K562 (cell line): ENCODE results near the gene SLC25A1. TPM values are rescaled to one million over a fixed set of nuclear protein-coding genes. Genes with fewer than 3 reads are reported as not detected.

Source experiments
- ATF7 ChIP-seq: fragments of 450-650 bp; IDR thresholded peaks from 2 replicates; pipeline ENCODE4 v1.7.1; 2014; ENCODE audit warnings: mild to moderate bottlenecking, moderate library complexity
- ELF1 ChIP-seq: fragments of 200-800 bp; sonication (Bioruptor generic); IDR thresholded peaks from 2 replicates; pipeline ENCODE4 v1.6.1; 2016; ENCODE audit warnings: missing genetic modification characterization, missing compliant biosample characterization
- GTF2E2 ChIP-seq: fragments of 200-800 bp; sonication (Bioruptor generic); IDR thresholded peaks from 2 replicates; pipeline ENCODE4 v1.6.1; 2016; ENCODE audit warnings: missing genetic modification characterization, missing compliant biosample characterization
- HSF4 ChIP-seq: fragments of 250-450 bp; sonication (Bioruptor Pico); IDR thresholded peaks from 2 replicates; pipeline ENCODE4 v2.1.2; 2022; ENCODE audit warnings: mild to moderate bottlenecking, moderate library complexity, borderline replicate concordance
- KAT8 ChIP-seq: fragments of 450-650 bp; IDR thresholded peaks from 2 replicates; pipeline ENCODE4 v1.6.1; 2016; ENCODE audit warnings: low read depth, mild to moderate bottlenecking
- KLF1 ChIP-seq: fragments of 450-650 bp; IDR thresholded peaks from 2 replicates; pipeline ENCODE4 v1.6.1; 2016; ENCODE audit warnings: missing genetic modification characterization, missing compliant biosample characterization
- NCOA4 ChIP-seq: fragments of 450-650 bp; IDR thresholded peaks from 2 replicates; pipeline ENCODE4 v1.6.1; 2018; ENCODE audit warnings: mild to moderate bottlenecking; ENCODE audit not compliant: partially characterized antibody
- TEAD4 ChIP-seq, 2 experiments: sonication (generic) in 1 of 2; formaldehyde crosslinking in 1 of 2; IDR thresholded peaks; 2 replicates each; pipeline versions ENCODE4 v1.6.1 to v1.8.0; 2012 to 2022; ENCODE audit warnings: borderline replicate concordance in 1 of 2, inconsistent platforms in 1 of 2, low read length in 1 of 2, mild to moderate bottlenecking in 1 of 2, missing genetic modification reagents in 1 of 2
- USF2 ChIP-seq: sonication (generic); formaldehyde crosslinking; IDR thresholded peaks from 2 replicates; pipeline ENCODE4 v1.5.0; 2020; ENCODE audit warnings: missing genetic modification reagents
- XRCC5 ChIP-seq: fragments of 200-400 bp; formaldehyde crosslinking; IDR thresholded peaks from 2 replicates; pipeline ENCODE4 v1.6.1; 2017; ENCODE audit warnings: low read depth, mild to moderate bottlenecking, low read length
- ZBTB40 ChIP-seq, 2 experiments: fragments of 450-650 bp in 1 of 2; sonication (generic) in 1 of 2; formaldehyde crosslinking in 1 of 2; IDR thresholded peaks; 2 replicates each; pipeline versions ENCODE4 v1.7.1 to v1.9.0; 2016 to 2022; ENCODE audit warnings: inconsistent platforms in 1 of 2, mild to moderate bottlenecking in 1 of 2, missing genetic modification reagents in 1 of 2
- ZC3H11A ChIP-seq: IDR thresholded peaks from 2 replicates; pipeline ENCODE4 v1.6.1; 2012; ENCODE audit warnings: low read depth, low read length, improper control_type of control experiment
- ZNF121 ChIP-seq: sonication (generic); formaldehyde crosslinking; conservative IDR thresholded peaks from 2 replicates; pipeline ENCODE4 v1.8.0; 2022; ENCODE audit warnings: missing genetic modification reagents
- ZNF639 ChIP-seq, 2 experiments: fragments of 200-800 bp in 1 of 2; sonication (Bioruptor generic) in 1 of 2; sonication (generic) in 1 of 2; formaldehyde crosslinking in 1 of 2; IDR thresholded peaks in 1 of 2; conservative IDR thresholded peaks in 1 of 2; 2 replicates each; pipeline versions ENCODE4 v1.5.0 to v1.6.1; 2016 to 2020; ENCODE audit warnings: missing compliant biosample characterization in 1 of 2, missing genetic modification characterization in 1 of 2, missing genetic modification reagents in 1 of 2
- ZNF644 ChIP-seq: fragments of 200-800 bp; sonication (Bioruptor generic); IDR thresholded peaks from 2 replicates; pipeline ENCODE4 v1.6.1; 2016; ENCODE audit warnings: low read depth, missing genetic modification characterization, missing compliant biosample characterization
- polyA plus RNA-seq, 8 experiments: library from polyadenylated mRNA; depleted of rRNA in 4 of 8; stranded (reverse) in 5 of 8; unstranded in 3 of 8; fragments of >200 nt; fragmentation: Nextera tagmentation in 2 of 8; fragmentation: Illumina TruSeq in 1 of 8; extraction: Ambion mirVana in 2 of 8; extraction: Trizol in 1 of 8; gene quantifications; 2 replicates each; pipeline versions ENCODE4 v1.2.1 to v1.2.3, GENCODE V29; 2011 to 2014; ENCODE audit warnings: inconsistent platforms in 1 of 8, missing spikeins in 1 of 8
- total RNA-seq, 7 experiments: library from RNA; depleted of rRNA in 6 of 7; stranded (reverse); fragments of >200 nt in 6 of 7; fragmentation: Illumina TruSeq in 2 of 7; extraction: Trizol in 2 of 7; gene quantifications; 2 replicates each; pipeline versions ENCODE4 v1.2.1 to v1.2.3, GENCODE V29; 2011 to 2021; ENCODE audit warnings: low replicate concordance in 1 of 7

SLC25A1 gene
- total and polyA plus RNA-seq, 9 of the 15 experiments (the other 6 are each of a cell fraction or from before 2014, with no cell fraction given) = 11.0 to 408 (median 110) TPM

- 0 out of 2 replicates have a peak, but pooled peaks have one; percentile 3 for TF ChIP-seq HSF4 (CRISPR knock-in tag)
- TF ChIP-seq ATF7 = no peak
- TF ChIP-seq KLF1 (tag) = no peak
- TF ChIP-seq ELF1 (tag) = no peak
- no peak for TF ChIP-seq NCOA4
- TF ChIP-seq TEAD4 (IDR thresholded peaks at IDR 0.05; ENCODE audit: low read length) = no peak
- peak; percentile 73 for TF ChIP-seq TEAD4 (CRISPR knock-in tag; IDR thresholded peaks at IDR 0.05; ENCODE audit: borderline replicate concordance)
- TF ChIP-seq GTF2E2 (tag) = no peak
- TF ChIP-seq XRCC5 = no peak
- no peak for TF ChIP-seq ZNF644 (tag)
- no peak for TF ChIP-seq ZBTB40 (IDR thresholded peaks at IDR 0.05)
- TF ChIP-seq ZBTB40 (CRISPR knock-in tag; IDR thresholded peaks at IDR 0.05) = peak; percentile 30; the same call in 1 of the 2 replicates
- TF ChIP-seq USF2 = 0 out of 2 replicates have a peak, but pooled peaks have one; percentile 1
- TF ChIP-seq KAT8 = no peak
- TF ChIP-seq ZNF639 (CRISPR knock-in tag; conservative IDR thresholded peaks at IDR 0.05 in 1 of 2, IDR thresholded peaks at IDR 0.05 in 1 of 2) = peak in 1 of 2 experiments; percentile 92; a peak in 2 of 4 replicates
- 0 out of 2 replicates have a peak, but pooled peaks have one; percentile 34 for TF ChIP-seq ZC3H11A
- TF ChIP-seq ZNF121 (CRISPR knock-in tag) = no peak
Observed at GRCh38 chr22:19201130-19201868, 22.8 kb upstream of the SLC25A1 start (continued).
